ENCODE results near the gene ATOH8. TPM values are rescaled to one million over a fixed set of nuclear protein-coding genes. Genes with fewer than 3 reads are reported as not detected.

The ATOH8 gene
- total RNA-seq, 1 experiment from 2014 or later, result 0.81 TPM

- TF ChIP-seq AFF4 (CRISPR knock-in tag; IDR thresholded peaks at IDR 0.05; ENCODE audit: borderline replicate concordance), result no peak
These were observed 26.0 kb upstream of the ATOH8 start (continued) for GRCh38 chr2:85727798-85728197.

- Mint-ChIP-seq H3K36me3 (no peaks in the 10 kb centered on the region), H3K27ac (no peak overlapping the region), H3K9me3 (no peaks in the 10 kb centered on the region), H3K4me1 (no peaks in the 10 kb centered on the region), H3K4me3 (no peak overlapping the region), H3K27me3 (ENCODE audit: low read depth) (no peaks in the 10 kb centered on the region; the same call in 1 of the 2 replicates)
- POLR2A ChIA-PET, result no interaction called here
- no peak for TF ChIP-seq SMAD3 (CRISPR knock-in tag; IDR thresholded peaks at IDR 0.05; ENCODE audit: borderline replicate concordance)
- no peak for TF ChIP-seq ZNF281 (CRISPR knock-in tag; IDR thresholded peaks at IDR 0.05)
- no peak for TF ChIP-seq ZNF512 (CRISPR knock-in tag; IDR thresholded peaks at IDR 0.05; ENCODE audit: borderline replicate concordance)
- TF ChIP-seq GRHL2 (CRISPR knock-in tag; IDR thresholded peaks at IDR 0.05; ENCODE audit: insufficient replicate concordance, severe bottlenecking), result no peak
- TF ChIP-seq IRF2 (CRISPR knock-in tag; IDR thresholded peaks at IDR 0.05; ENCODE audit: borderline replicate concordance, low read depth), result no peak
- TF ChIP-seq ELF4 (CRISPR knock-in tag; IDR thresholded peaks at IDR 0.05; ENCODE audit: low read depth), result no peak
- TF ChIP-seq IRF1 (CRISPR knock-in tag; IDR thresholded peaks at IDR 0.05), result no peak
- no peak for TF ChIP-seq USF2 (CRISPR knock-in tag; IDR thresholded peaks at IDR 0.05)
- no peak for TF ChIP-seq NR2C2 (CRISPR knock-in tag; IDR thresholded peaks at IDR 0.05)
- TF ChIP-seq CDX4 (CRISPR knock-in tag; IDR thresholded peaks at IDR 0.05; ENCODE audit: borderline replicate concordance), result no peak
- TF ChIP-seq HMGXB4 (CRISPR knock-in tag; IDR thresholded peaks at IDR 0.05), result no peak
- TF ChIP-seq RELA (CRISPR knock-in tag; IDR thresholded peaks at IDR 0.05; ENCODE audit: borderline replicate concordance), result no peak
- no peak for TF ChIP-seq ATF6 (CRISPR knock-in tag; IDR thresholded peaks at IDR 0.05)
- no peak for TF ChIP-seq CTCF (IDR thresholded peaks at IDR 0.05)
- no peak for TF ChIP-seq ZSCAN18 (CRISPR knock-in tag; IDR thresholded peaks at IDR 0.05)
- CTCF ChIA-PET, result interaction anchor here (0.6 to 2.3 kb wide), 48 partner anchors 9 to 412 kb away, joined by 3 to 100 read pairs (median 8); partner anchors contain the start of genes ATOH8 and VAMP8
- DNase-seq (ENCODE audit: low spot score) (no peak), ATAC-seq (no peak)
These were observed 25.4 kb upstream of the ATOH8 start for GRCh38 chr2:85728342-85728741.
